ENCODE data around the gene IQCF6.
A peak's percentile ranks its signal among the peaks of the same experiment; 100 is the strongest.

Gene IQCF6

DNA sequence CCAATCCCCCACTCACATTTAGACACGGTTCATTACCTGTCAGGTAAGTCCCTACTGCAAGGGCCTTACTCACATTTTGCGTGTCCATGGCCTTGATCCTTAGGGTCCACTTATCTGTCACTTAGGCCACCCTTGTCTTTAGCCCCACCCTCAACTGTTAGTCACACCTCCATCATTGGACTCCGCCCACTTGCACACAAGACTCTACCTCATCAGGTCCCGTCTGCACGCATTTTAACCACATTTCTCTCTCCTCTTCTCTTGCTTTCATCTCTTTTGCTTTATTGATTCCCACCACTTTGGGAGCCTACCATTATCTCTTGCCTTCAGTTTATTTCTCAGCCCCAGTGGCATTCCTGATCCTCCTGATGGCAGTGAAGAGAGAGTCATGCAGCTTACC lies at the start of gene IQCF6:
Gene IQCF6 (minus strand): TSS at position 101 of the 400 bp plus-strand sequence. CDS start 13 bp downstream, at position 88.
- Histone ChIP-seq H3K4me1 (ENCODE audit: insufficient read depth, low read length, poor library complexity, severe bottlenecking) (no peaks in the 10 kb centered on the region), H3K27me3 (ENCODE audit: insufficient read depth, low read length, poor library complexity, severe bottlenecking) (peaks cover under 1% of the 10 kb centered on the region)

GRCh38 chr3:51828297-51828696 lies 49.3 kb upstream of the IQCF6 start:
- Histone ChIP-seq H3K4me1 (ENCODE audit: insufficient read depth, low read length, poor library complexity, severe bottlenecking) (peaks cover 7% of the 10 kb centered on the region), H3K9me2 (replicated peaks; ENCODE audit: low read depth, low read length) (no peaks in the 10 kb centered on the region), H3K79me2 (ENCODE audit: insufficient read depth, low read length) (no peaks in the 10 kb centered on the region), H3K9ac (ENCODE audit: low read depth, low read length, poor library complexity, severe bottlenecking) (no peak overlapping the region), H3K4me3 (ENCODE audit: low read length, poor library complexity, severe bottlenecking) (no peak overlapping the region), H3K9me3 (ENCODE audit: insufficient read depth, low read depth, low read length) (peaks cover under 1% of the 10 kb centered on the region; the same call in 1 of the 2 replicates), H3K36me3 (ENCODE audit: insufficient read depth, low read length) (no peaks in the 10 kb centered on the region), H2AFZ (ENCODE audit: low read length) (no peak overlapping the region), H3F3A (ENCODE audit: low read depth) (no peaks in the 10 kb centered on the region), H3K27me3 (ENCODE audit: insufficient read depth, low read length, poor library complexity, severe bottlenecking) (no peaks in the 10 kb centered on the region), H4K20me1 (ENCODE audit: insufficient read depth, low read length, poor library complexity, severe bottlenecking) (no peaks in the 10 kb centered on the region), H3K4me2 (ENCODE audit: low read depth, low read length, poor library complexity, severe bottlenecking) (no peak overlapping the region)
- TF ChIP-seq EZH2phosphoT487 (IDR thresholded peaks at IDR 0.05; ENCODE audit: borderline replicate concordance) = no peak
- TF ChIP-seq, protein P1, sequence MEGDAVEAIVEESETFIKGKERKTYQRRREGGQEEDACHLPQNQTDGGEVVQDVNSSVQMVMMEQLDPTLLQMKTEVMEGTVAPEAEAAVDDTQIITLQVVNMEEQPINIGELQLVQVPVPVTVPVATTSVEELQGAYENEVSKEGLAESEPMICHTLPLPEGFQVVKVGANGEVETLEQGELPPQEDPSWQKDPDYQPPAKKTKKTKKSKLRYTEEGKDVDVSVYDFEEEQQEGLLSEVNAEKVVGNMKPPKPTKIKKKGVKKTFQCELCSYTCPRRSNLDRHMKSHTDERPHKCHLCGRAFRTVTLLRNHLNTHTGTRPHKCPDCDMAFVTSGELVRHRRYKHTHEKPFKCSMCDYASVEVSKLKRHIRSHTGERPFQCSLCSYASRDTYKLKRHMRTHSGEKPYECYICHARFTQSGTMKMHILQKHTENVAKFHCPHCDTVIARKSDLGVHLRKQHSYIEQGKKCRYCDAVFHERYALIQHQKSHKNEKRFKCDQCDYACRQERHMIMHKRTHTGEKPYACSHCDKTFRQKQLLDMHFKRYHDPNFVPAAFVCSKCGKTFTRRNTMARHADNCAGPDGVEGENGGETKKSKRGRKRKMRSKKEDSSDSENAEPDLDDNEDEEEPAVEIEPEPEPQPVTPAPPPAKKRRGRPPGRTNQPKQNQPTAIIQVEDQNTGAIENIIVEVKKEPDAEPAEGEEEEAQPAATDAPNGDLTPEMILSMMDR (conservative IDR thresholded peaks at IDR 0.05; ENCODE audit: low read length) = no peak

More for the DNA sequence above, at the start of gene IQCF6:
- Histone ChIP-seq H3K9ac (ENCODE audit: low read depth, low read length, poor library complexity, severe bottlenecking) (no peak within 1 kb of the TSS), H3K9me2 (replicated peaks; ENCODE audit: low read depth, low read length) (no peaks in the 10 kb centered on the region), H3K36me3 (ENCODE audit: insufficient read depth, low read length) (no peaks in the 10 kb centered on the region), H3F3A (ENCODE audit: low read depth) (no peaks in the 10 kb centered on the region), H3K9me3 (ENCODE audit: insufficient read depth, low read depth, low read length) (no peaks in the 10 kb centered on the region), H4K20me1 (ENCODE audit: insufficient read depth, low read length, poor library complexity, severe bottlenecking) (no peaks in the 10 kb centered on the region), H3K4me2 (ENCODE audit: low read depth, low read length, poor library complexity, severe bottlenecking) (no peak within 1 kb of the TSS), H3K79me2 (ENCODE audit: insufficient read depth, low read length) (no peaks in the 10 kb centered on the region), H3K4me3 (ENCODE audit: low read length, poor library complexity, severe bottlenecking) (no peak within 1 kb of the TSS), H2AFZ (ENCODE audit: low read length) (no peak within 1 kb of the TSS)
- TF ChIP-seq EZH2phosphoT487 (IDR thresholded peaks at IDR 0.05; ENCODE audit: borderline replicate concordance) = no peak
- TF ChIP-seq, protein P1 (conservative IDR thresholded peaks at IDR 0.05; ENCODE audit: low read length) = no peak

DNA sequence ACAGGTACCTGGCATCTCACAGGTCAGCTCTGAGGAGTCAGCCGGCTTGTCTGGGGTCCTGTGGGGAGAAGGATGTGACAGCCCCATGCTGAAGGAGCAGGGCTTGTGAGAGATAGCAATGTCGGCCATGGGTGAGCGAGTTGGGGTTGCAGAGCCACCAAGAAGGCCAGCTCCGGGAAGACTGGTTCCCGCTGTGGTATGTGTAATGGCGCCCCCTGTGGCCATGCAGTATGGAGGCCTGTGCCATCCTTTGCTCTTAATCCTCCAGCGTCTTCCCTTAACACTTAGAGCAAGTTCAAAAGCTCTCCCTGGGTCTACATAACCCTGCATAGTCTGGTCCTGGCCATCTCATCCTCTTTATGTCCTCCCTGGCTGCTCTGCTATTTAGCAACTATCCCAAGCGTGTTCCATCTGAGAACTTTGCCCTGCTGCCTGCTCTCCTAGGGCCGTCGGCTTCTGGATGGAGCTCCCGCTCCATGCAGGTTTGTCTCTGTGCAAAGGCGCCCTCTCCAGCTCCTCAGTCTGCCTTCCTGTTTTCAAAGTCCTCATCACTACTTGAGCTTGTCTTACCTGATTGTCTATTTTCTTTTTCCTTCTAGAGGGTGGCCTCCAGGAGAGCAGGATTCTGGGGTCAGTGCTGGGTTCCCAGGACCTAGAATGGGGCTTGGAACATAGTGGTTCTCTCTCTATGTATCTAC lies 40.8 kb upstream of the IQCF6 start:
- Histone ChIP-seq H3K9me2 (replicated peaks; ENCODE audit: low read depth, low read length) (no peaks in the 10 kb centered on the region), H3K27me3 (ENCODE audit: insufficient read depth, low read length, poor library complexity, severe bottlenecking) (no peaks in the 10 kb centered on the region), H3K4me1 (ENCODE audit: insufficient read depth, low read length, poor library complexity, severe bottlenecking) (peaks cover 10% of the 10 kb centered on the region), H3K9ac (ENCODE audit: low read depth, low read length, poor library complexity, severe bottlenecking) (no peak overlapping the region), H3K4me2 (ENCODE audit: low read depth, low read length, poor library complexity, severe bottlenecking) (no peak overlapping the region), H2AFZ (ENCODE audit: low read length) (no peak overlapping the region), H3K79me2 (ENCODE audit: insufficient read depth, low read length) (no peaks in the 10 kb centered on the region), H3K4me3 (ENCODE audit: low read length, poor library complexity, severe bottlenecking) (no peak overlapping the region), H3K36me3 (ENCODE audit: insufficient read depth, low read length) (no peaks in the 10 kb centered on the region), H4K20me1 (ENCODE audit: insufficient read depth, low read length, poor library complexity, severe bottlenecking) (no peaks in the 10 kb centered on the region), H3K9me3 (ENCODE audit: insufficient read depth, low read depth, low read length) (no peaks in the 10 kb centered on the region), H3F3A (ENCODE audit: low read depth) (no peaks in the 10 kb centered on the region)
- TF ChIP-seq, protein P1 (conservative IDR thresholded peaks at IDR 0.05; ENCODE audit: low read length) = peak; percentile 54
- TF ChIP-seq EZH2phosphoT487 (IDR thresholded peaks at IDR 0.05; ENCODE audit: borderline replicate concordance) = no peak
